ENCODE results near the gene PAGE2B. TPM values are rescaled to one million over a fixed set of nuclear protein-coding genes. Genes with fewer than 3 reads are reported as not detected.
"Not testable (repeated sequence)": the region's sequence is repeated elsewhere in the genome, so short reads cannot be mapped to it uniquely, and the experiment has no call there.

PAGE2B gene, protein sequence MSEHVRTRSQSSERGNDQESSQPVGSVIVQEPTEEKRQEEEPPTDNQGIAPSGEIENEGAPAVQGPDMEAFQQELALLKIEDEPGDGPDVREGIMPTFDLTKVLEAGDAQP
- total RNA-seq (not detected), polyA plus RNA-seq (not detected)

DNA sequence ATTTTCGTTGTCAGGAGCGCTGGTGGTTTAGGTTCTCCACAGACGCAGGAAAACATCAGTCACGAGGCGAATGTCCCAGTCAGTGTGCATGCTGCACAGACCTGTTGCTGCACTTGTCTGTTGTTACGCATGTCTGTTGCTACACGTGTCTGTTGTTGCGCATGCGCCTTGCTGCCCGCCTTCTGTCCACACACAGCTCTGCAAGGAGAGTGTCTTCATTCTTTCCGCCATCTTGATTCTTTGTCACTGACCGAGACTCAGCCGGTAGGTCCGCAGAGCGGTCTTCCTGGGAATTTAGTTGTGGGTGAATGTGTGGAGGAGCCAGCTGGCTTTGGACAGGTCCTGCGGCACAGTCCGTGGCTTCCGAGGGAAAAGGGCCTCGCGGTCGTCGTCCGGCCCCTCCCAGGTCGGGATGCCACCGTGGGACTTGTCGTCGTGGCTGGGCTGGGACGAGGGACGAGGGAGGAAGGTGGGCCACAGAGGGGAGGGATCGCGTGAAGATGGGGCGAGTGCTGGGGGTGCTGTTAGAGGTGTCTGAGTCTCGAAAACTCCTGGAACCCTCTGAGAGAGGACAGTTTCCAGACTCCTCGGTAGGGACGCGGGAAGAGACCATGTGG is at the start of gene PAGE2B:
Gene PAGE2B (plus strand): TSS at position 180 of the 617 bp plus-strand sequence. CDS start 1,012 bp downstream, outside the sequence.
- Histone ChIP-seq H3K36me3 (ENCODE audit: insufficient read depth) (no peaks in the 10 kb centered on the region), H3K4me3 (ENCODE audit: low read depth, low read length) (no peak within 1 kb of the TSS), H3K27ac (ENCODE audit: low read depth) (no peak within 1 kb of the TSS), H3K4me1 (ENCODE audit: insufficient read depth) (no peaks in the 10 kb centered on the region)
- no peak for DNase-seq (ENCODE audit: extremely low spot score)
- WGBS = 91% methylated on average over 36 of the region's 36 CpGs

DNA sequence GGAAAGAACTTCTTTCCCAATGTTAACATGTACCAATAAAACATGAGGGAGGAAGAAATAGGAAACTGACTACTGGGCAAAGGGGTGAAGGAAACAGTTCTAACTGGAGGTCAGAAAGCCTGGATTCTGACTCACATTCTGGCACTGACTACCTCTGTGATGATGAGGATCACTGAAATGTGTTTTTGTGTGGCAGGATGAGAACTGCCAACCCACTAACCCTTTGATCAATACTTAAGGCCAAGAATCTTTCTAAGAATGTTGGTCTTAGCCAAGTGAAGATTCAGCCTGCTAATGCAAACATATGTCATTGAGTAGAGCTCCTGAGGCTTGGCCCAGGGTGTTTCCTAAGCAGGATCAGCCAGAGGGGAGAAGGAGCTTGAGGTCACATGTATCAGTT is 48.7 kb upstream of the PAGE2B start:
- no peaks in the 10 kb centered on the region for H3K4me1 ChIP-seq (ENCODE audit: insufficient read depth)
- H3K36me3 ChIP-seq (ENCODE audit: insufficient read depth) = no peaks in the 10 kb centered on the region
- no peak overlapping the region for H3K27ac ChIP-seq (ENCODE audit: low read depth)
- no peak overlapping the region for H3K4me3 ChIP-seq (ENCODE audit: low read depth, low read length)
- no peak for DNase-seq (ENCODE audit: extremely low spot score)

DNA sequence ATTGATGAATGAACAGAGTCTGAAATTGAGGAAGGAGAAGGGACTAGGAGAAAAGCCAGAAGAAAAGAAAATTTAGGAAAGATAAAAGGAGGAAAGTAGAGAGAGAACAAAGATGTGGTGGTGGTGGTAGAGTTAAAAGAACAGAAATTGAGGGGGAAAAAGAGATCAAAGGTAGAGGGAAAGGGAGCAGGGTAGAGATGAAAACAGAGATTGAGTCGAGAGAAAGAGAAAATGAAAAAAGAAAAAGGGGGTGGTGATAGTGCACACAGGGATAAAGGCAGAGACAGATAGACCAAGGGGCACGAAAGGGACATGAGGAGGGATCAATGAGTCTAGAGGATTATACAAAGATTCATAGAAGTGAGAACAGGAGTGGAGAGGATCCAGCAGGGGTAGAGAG is 48.0 kb upstream of the PAGE2B start:
- H3K27ac ChIP-seq (ENCODE audit: low read depth) = no peak overlapping the region
- 62% methylated on average over 2 of the region's 2 CpGs for WGBS
- H3K4me1 ChIP-seq (ENCODE audit: insufficient read depth) = no peaks in the 10 kb centered on the region

DNA sequence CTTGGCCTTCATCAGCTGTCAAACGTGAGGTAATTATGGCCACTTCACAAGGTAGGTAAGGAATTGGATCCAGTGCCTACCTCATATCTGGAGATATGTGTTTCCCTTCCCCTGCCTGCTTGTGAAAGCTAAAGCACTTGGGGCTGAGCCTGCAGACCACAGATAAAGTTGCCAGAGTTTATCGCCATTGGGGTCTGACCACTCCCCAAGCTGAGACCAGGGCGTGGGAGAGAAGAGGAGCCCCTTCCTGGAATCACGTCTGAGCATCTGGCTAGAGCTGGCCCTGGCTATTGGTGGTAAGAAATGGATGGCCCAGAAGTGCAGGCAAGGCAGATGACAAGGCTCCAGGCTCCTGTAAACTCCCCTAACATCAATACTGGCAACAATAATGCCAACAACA is 46.8 kb upstream of the PAGE2B start:
- Histone ChIP-seq H3K4me3 (ENCODE audit: low read depth, low read length) (no peak overlapping the region), H3K4me1 (ENCODE audit: insufficient read depth) (no peaks in the 10 kb centered on the region), H3K27ac (ENCODE audit: low read depth) (no peak overlapping the region), H3K36me3 (ENCODE audit: insufficient read depth) (no peaks in the 10 kb centered on the region)
- DNase-seq (ENCODE audit: extremely low spot score) = no peak
- 60% methylated on average over 4 of the region's 4 CpGs for WGBS

More for the DNA sequence above, 48.0 kb upstream of the PAGE2B start:
- no peak for DNase-seq (ENCODE audit: extremely low spot score)
- Histone ChIP-seq H3K4me3 (ENCODE audit: low read depth, low read length) (no peak overlapping the region), H3K36me3 (ENCODE audit: insufficient read depth) (no peaks in the 10 kb centered on the region)

DNA sequence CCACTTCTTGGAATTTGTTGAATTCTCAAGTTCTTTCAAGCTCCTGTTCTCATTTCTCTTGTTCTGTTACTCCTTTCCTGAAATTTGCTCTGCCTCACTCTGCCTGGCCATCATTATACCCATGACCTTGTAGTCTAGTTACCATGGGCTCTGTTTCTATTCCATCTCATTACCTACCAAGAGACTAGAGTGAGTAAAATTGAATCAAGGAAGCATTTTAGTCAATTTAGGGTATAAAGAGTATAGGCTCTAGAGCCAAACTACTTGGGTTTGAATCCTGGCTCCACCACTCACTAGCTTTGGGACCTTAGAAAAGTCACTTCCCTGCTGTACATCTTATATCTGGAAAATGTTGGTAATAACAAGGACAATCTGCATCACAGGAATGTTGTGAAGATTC is 46.2 kb upstream of the PAGE2B start:
- Histone ChIP-seq H3K27ac (ENCODE audit: low read depth) (no peak overlapping the region), H3K4me1 (ENCODE audit: insufficient read depth) (no peaks in the 10 kb centered on the region), H3K36me3 (ENCODE audit: insufficient read depth) (no peaks in the 10 kb centered on the region), H3K4me3 (ENCODE audit: low read depth, low read length) (no peak overlapping the region)
- no peak for DNase-seq (ENCODE audit: extremely low spot score)

DNA sequence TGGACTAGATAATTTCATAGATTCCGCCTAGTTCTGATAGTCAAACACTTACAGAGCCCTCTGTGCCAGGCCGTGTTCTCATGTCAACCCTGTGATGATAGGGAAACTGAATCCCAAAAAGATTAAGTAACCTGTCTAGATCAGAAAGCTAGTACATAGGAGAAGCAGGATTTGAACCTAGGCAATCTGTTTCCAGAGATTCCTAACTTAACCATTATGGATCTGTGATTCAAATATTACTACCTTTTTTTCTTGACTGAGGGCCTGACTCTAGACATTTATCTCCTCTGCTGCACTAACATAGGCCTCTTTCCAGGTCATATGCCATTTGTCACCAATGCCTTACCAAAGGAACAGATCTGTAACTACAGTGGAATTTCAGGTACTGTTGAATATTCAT is 45.5 kb upstream of the PAGE2B start:
- no peaks in the 10 kb centered on the region for H3K36me3 ChIP-seq (ENCODE audit: insufficient read depth)
- H3K4me1 ChIP-seq (ENCODE audit: insufficient read depth) = no peaks in the 10 kb centered on the region
- WGBS = 82% methylated on average over 2 of the region's 2 CpGs
- no peak overlapping the region for H3K27ac ChIP-seq (ENCODE audit: low read depth)
- DNase-seq (ENCODE audit: extremely low spot score) = no peak
- H3K4me3 ChIP-seq (ENCODE audit: low read depth, low read length) = no peak overlapping the region

DNA sequence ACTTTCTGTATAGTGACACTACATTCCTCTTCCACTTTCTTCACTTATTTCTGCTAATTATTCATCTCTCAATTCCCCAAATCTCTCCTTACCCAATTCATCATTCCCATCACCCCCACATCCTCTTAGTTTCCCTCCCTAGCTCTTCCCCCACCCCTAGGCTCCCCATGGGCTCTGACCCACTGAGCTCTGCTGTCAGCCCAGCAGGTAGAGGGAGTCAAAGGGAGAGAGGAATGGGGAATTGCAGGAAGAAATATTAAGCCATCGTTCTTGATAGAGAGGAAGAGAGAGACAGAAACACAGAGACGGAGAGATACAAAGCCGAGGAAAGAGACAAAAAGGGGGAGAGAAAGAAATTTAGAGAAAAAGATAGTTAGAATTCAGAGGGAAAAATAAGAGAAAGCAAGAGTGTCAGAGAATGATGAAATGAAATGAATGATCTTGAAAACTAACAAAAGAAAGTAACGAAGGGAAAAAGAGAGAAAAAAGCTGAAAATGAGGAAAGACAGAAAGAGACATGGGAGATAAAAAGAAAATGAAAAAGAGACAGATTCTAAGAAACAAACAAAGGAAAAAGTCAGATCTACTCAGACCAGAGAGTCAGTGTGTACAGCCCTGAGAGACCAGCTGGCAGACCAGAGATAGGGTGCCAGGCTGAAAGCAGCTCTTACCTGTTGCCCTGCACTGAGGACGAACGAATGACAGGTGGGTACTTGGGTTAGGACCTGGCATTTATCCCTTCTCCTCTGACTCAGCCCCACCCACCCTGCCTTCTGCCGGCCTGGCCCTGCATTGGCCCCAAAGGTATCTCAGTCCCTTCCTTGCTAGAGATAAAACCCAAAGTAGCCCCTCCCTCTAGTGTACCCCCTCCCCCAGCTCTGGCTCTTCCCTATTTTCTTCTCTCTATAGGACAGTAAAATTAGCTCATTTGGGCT is 44.3 kb upstream of the PAGE2B start, which contains the start of gene ALAS2:
Gene ALAS2 (minus strand): TSS at position 707 of the 935 bp plus-strand sequence. CDS start 4,977 bp downstream, outside the sequence.
- H3K27ac ChIP-seq (ENCODE audit: low read depth) = no peak within 1 kb of the TSS
- WGBS = 59% methylated on average over 7 of the region's 7 CpGs
- no peak within 1 kb of the TSS for H3K4me3 ChIP-seq (ENCODE audit: low read depth, low read length)
- no peaks in the 10 kb centered on the region for H3K36me3 ChIP-seq (ENCODE audit: insufficient read depth)
- H3K4me1 ChIP-seq (ENCODE audit: insufficient read depth) = no peaks in the 10 kb centered on the region
- DNase-seq (ENCODE audit: extremely low spot score) = no peak

DNA sequence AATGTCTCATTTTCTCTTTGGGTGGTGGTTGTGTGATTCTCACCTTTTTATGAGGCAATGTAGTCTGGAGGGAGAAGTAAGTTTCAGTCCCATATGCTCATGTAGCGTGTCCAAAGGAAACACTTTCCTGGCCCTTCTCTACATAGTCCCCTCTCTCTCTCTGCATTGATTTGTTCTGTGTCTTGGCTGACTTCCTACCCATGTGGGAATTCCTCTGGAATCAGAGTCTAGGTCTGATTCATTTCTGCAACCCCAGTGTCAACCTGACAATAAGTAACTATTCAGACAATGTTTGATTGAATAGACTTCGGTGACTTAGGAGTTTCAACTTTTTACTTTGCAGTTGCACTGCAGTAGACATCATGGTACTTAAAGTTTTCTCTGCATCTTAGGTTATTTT is 41.4 kb upstream of the PAGE2B start:
- Histone ChIP-seq H3K4me3 (ENCODE audit: low read depth, low read length) (no peak overlapping the region), H3K4me1 (ENCODE audit: insufficient read depth) (no peaks in the 10 kb centered on the region), H3K27ac (ENCODE audit: low read depth) (no peak overlapping the region), H3K36me3 (ENCODE audit: insufficient read depth) (no peaks in the 10 kb centered on the region)
- DNase-seq (ENCODE audit: extremely low spot score) = no peak
- 86% methylated on average over 2 of the region's 2 CpGs for WGBS

DNA sequence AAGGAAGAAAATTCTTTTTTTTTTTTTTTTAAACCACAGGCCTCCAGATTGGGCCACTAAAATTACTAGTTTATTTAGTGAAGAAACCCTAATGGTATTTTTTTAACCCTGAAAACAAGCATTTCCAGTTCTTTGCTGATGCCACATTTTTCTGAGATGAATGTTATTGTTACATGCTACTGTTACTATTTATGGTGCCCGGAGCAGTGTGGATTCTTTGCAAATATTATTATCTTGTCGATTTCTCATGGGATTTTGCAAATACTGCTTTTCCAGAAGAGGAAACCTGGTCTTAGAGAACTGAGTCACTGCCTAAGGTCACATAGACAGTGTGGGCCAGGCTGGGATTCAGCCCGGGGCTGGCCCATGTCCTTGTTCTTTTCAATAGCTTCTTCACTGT is 35.4 kb upstream of the PAGE2B start:
- Histone ChIP-seq H3K4me3 (ENCODE audit: low read depth, low read length) (no peak overlapping the region), H3K27ac (ENCODE audit: low read depth) (no peak overlapping the region), H3K4me1 (ENCODE audit: insufficient read depth) (no peaks in the 10 kb centered on the region), H3K36me3 (ENCODE audit: insufficient read depth) (no peaks in the 10 kb centered on the region)
- 73% methylated on average over 3 of the region's 3 CpGs for WGBS
- DNase-seq (ENCODE audit: extremely low spot score) = no peak

DNA sequence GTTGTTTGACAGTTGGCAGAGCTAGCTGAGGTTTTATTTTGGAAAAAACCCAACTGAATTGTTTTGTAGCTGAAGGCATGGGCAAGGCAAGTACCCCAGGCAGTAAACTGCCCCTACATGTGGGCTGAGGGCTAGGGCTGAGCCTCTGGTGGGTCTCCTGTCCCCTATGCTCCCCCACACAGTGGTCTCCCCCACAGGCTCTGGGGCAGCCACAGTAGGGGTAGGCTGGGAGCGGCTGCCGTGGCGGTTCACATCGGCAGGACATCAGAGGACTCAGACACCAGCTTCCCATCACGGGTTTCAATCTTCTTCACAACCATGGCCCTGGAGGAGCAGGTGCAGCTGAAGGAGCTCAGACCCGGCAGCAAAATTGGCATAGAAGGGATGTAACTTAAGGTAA is 33.3 kb upstream of the PAGE2B start:
- no peak for DNase-seq (ENCODE audit: extremely low spot score)
- Histone ChIP-seq H3K36me3 (ENCODE audit: insufficient read depth) (no peaks in the 10 kb centered on the region), H3K27ac (ENCODE audit: low read depth) (no peak overlapping the region), H3K4me3 (ENCODE audit: low read depth, low read length) (no peak overlapping the region), H3K4me1 (ENCODE audit: insufficient read depth) (no peaks in the 10 kb centered on the region)
- 95% methylated on average over 6 of the region's 6 CpGs for WGBS

DNA sequence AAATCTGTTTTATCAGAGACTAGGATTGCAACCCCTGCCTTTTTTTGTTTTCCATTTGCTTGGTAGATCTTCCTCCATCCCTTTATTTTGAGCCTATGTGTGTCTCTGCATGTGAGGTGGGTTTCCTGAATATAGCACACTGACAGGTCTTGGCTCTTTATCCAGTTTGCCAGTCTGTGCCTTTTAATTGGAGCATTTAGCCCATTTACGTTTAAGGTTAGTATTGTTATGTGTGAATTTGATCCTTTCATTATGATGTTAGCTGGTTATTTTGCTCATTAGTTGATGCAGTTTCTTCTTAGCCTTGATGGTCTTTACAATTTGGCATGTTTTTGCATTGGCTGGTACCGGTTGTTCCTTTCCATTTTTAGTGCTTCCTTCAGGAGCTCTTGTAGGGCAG is 24.2 kb upstream of the PAGE2B start:
- WGBS = 81% methylated on average over 2 of the region's 2 CpGs

DNA sequence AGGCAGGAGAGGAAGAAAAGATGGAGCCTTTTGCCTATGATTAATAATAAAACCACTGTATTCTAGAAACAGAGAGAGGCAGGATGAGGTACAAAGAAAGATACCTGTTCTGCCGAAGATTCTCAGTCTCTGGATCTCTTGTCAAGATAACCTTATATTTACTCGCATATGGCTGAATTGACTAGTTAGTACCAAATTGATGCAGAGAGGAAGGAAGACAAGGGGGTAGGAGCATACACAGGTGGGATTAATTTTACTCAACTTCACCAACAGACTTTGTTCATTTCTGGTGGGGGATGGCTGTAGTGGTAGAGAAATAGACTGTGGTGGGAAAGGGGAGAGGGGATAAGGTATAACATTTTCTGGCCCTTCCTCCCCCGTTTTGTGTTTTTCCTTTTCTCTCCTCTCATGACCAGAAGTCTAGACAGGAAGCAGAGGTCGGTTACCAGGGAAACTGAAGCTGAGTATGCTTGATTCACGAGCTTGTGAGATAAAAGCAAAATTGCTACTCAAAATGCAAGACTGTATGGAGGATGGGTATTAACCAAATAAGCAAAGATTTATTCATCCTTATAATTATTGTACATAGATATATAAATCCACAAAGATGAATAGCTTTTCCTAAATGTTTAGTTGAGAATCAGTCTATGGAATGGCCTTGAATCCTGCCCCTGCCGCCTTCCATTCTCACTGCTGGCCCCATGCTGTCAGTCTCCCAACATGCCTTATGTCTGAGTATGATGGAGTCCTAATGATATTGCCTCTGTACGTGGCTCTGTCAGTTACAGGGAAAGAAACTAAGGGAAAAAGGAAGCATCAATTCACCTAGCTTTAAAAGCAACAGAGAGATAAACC is 17.8 kb upstream of the PAGE2B start:
- H3K27ac ChIP-seq (ENCODE audit: low read depth) = no peak overlapping the region
- no peaks in the 10 kb centered on the region for H3K36me3 ChIP-seq (ENCODE audit: insufficient read depth)
- H3K4me1 ChIP-seq (ENCODE audit: insufficient read depth) = no peaks in the 10 kb centered on the region
- WGBS = 13% methylated on average over 7 of the region's 7 CpGs
- H3K4me3 ChIP-seq (ENCODE audit: low read depth, low read length) = no peak overlapping the region
- no peak for DNase-seq (ENCODE audit: extremely low spot score)

More for the DNA sequence above, 24.2 kb upstream of the PAGE2B start:
- not testable (repeated sequence) for H3K4me3 ChIP-seq (ENCODE audit: low read depth, low read length); H3K27ac ChIP-seq (ENCODE audit: low read depth); DNase-seq (ENCODE audit: extremely low spot score); H3K4me1 ChIP-seq (ENCODE audit: insufficient read depth); H3K36me3 ChIP-seq (ENCODE audit: insufficient read depth)

DNA sequence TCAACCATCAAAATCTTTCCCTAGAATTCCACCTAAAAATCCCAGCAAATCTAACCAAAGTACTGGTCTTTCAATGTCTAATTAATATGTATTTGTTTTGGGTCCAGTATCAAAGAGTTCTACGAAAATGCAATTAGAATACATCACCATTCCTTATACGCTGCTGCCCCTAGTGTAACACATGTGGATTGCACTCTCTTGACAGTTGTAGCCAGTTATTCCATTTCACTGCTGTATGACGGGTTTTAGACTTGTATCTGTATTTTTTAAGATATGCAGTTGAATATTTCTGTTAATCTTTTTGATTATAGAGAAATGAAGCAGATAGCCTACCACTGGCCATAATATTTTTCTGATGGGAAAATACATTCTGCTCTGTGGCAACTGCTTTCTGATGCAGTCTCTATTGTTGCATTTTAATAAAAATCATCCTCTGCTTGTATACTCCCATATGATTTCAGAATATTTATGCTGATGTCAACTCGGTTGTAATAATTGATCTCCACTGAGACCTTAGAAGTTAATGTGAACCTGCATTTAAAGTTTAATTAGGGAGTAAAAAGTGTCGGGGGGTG is 17.1 kb upstream of the PAGE2B start:
- H3K36me3 ChIP-seq (ENCODE audit: insufficient read depth) = no peaks in the 10 kb centered on the region
- no peak overlapping the region for H3K4me3 ChIP-seq (ENCODE audit: low read depth, low read length)
- 21% methylated on average over 5 of the region's 5 CpGs for WGBS
- no peak overlapping the region for H3K27ac ChIP-seq (ENCODE audit: low read depth)
- no peaks in the 10 kb centered on the region for H3K4me1 ChIP-seq (ENCODE audit: insufficient read depth)
- DNase-seq (ENCODE audit: extremely low spot score) = no peak

Measured in urinary bladder (tissue), 4 donors.